ENCODE results near the gene OR2V1. TPM values are rescaled to one million over a fixed set of nuclear protein-coding genes. Genes with fewer than 3 reads are reported as not detected.

The OR2V1 gene
- total and polyA plus RNA-seq, 3 donors from 2014 or later = not detected

DNA sequence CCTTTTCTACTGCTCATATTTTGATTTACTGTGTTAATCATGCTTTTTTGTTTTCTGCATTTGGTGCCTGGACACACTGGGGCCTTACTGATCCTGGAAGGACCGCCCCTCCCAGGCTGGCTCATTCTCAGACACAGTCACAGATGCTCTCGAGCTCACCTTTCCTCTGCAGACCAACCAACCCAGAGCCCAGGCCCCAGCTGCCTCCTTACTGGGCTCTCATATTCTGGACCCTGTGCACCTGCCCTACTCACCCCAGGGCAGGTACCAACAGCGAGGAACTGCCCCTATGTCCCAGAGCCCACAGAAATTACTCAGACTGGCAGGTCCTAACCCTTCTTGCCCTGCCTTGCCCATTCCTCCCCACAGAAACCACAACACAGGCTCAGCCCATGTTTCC is 9.8 kb upstream of the OR2V1 start:
- no peaks in the 10 kb centered on the region for H3K4me1 ChIP-seq
- H3K36me3 ChIP-seq (ENCODE audit: low read depth, missing control alignments) = no peaks in the 10 kb centered on the region
- no peak overlapping the region for H3K4me3 ChIP-seq
- no peak overlapping the region for H3K27ac ChIP-seq
- 75 to 80% methylated on average over 3 of the region's 3 CpGs for WGBS, 2 donors
- H3K27me3 ChIP-seq = no peaks in the 10 kb centered on the region
- DNase-seq = no peak
- H3K9me3 ChIP-seq = no peaks in the 10 kb centered on the region
- no peak for TF ChIP-seq POLR2A (IDR thresholded peaks at IDR 0.05)
- TF ChIP-seq, protein P1, sequence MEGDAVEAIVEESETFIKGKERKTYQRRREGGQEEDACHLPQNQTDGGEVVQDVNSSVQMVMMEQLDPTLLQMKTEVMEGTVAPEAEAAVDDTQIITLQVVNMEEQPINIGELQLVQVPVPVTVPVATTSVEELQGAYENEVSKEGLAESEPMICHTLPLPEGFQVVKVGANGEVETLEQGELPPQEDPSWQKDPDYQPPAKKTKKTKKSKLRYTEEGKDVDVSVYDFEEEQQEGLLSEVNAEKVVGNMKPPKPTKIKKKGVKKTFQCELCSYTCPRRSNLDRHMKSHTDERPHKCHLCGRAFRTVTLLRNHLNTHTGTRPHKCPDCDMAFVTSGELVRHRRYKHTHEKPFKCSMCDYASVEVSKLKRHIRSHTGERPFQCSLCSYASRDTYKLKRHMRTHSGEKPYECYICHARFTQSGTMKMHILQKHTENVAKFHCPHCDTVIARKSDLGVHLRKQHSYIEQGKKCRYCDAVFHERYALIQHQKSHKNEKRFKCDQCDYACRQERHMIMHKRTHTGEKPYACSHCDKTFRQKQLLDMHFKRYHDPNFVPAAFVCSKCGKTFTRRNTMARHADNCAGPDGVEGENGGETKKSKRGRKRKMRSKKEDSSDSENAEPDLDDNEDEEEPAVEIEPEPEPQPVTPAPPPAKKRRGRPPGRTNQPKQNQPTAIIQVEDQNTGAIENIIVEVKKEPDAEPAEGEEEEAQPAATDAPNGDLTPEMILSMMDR (IDR thresholded peaks at IDR 0.05) = no peak
- intact Hi-C loops (cut with DNase I; ENCODE audit: low total_unique reads) = no loop called here

DNA sequence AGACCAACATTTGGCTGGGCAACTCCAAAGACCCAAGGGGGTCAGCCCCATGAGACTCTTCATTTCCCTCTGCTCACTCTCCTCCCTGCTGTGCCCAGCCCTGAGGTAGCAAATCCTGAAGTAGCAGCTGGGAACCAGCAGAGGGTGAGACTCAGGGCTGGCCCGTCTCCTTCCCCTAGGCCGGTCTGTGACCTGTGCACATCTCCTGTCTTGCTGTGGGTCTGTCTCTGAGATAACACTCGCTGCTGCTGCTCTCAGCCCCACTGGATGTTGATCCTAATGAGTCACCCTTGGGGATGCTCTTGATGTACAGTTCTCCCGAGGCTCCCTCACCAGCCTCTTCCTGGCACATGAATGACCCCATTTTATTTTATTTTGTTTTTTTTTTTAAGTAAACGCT is 7.3 kb upstream of the OR2V1 start:
- no peak for DNase-seq
- intact Hi-C loops (cut with DNase I; ENCODE audit: low total_unique reads) = no loop called here
- no peaks in the 10 kb centered on the region for H3K9me3 ChIP-seq

DNA sequence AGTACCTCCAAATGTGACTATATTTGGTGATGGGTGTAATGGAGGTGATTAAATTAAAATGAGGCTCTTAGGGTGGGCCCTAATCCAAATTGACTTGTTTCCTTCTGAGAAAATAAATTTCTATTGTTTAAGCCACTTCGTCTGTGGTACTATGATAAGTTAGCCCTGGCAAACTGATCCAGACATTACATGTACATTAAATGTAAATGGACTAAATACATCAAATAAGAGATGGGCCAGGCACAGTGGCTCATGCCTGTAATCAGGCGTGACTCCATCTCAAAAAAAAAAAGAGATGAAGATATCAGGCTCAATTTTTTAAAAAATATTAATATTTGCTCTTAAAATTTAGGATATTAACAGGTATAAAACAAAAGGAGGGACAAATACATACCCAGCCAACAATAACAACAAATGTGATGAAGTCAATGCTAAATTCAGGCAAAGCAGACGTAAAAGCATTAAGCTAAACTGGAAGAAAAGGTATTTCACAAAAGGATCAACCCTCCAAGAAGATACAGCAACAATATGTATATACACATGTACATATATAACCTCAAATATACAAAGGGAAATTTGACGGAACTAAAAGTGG is 5.5 kb upstream of the OR2V1 start:
- Histone ChIP-seq H3K4me3 (no peak overlapping the region), H3K4me1 (no peaks in the 10 kb centered on the region), H3K27me3 (no peaks in the 10 kb centered on the region), H3K9me3 (no peaks in the 10 kb centered on the region), H3K36me3 (ENCODE audit: low read depth, missing control alignments) (no peaks in the 10 kb centered on the region), H3K27ac (no peak overlapping the region)
- WGBS, 2 donors = 92 to 93% methylated on average over 4 of the region's 4 CpGs
- TF ChIP-seq, protein P1 (IDR thresholded peaks at IDR 0.05) = no peak
- TF ChIP-seq POLR2A (IDR thresholded peaks at IDR 0.05) = no peak
- intact Hi-C loops (cut with DNase I; ENCODE audit: low total_unique reads) = no loop called here
- no peak for DNase-seq

More for the DNA sequence above, 7.3 kb upstream of the OR2V1 start:
- TF ChIP-seq, protein P1 (IDR thresholded peaks at IDR 0.05) = no peak
- TF ChIP-seq POLR2A (IDR thresholded peaks at IDR 0.05) = no peak
- no peaks in the 10 kb centered on the region for H3K27me3 ChIP-seq
- 50 to 56% methylated on average over 5 of the region's 5 CpGs for WGBS, 2 donors
- H3K27ac ChIP-seq = no peak overlapping the region
- no peak overlapping the region for H3K4me3 ChIP-seq
- H3K4me1 ChIP-seq = no peaks in the 10 kb centered on the region
- H3K36me3 ChIP-seq (ENCODE audit: low read depth, missing control alignments) = no peaks in the 10 kb centered on the region

DNA sequence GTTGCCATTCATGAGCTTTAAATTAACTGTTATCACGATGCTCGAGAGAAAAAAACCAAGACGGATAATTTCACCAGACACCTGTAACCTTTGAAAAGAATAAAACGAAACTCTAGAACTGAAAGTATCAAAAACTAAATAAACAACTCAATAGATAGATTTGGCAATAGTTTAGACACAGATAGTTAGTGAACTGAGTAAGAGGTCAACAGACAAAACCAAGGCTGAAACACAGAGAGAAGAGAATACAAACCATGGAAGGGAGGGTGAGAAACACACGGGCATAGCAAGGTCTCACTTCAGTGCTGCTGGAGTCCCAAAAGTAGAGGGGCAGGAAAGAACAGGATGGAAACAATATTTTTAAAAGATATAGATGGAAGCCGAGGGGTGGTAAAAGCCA is 3.3 kb upstream of the OR2V1 start:
- intact Hi-C loops (cut with DNase I; ENCODE audit: low total_unique reads) = no loop called here
- H3K9me3 ChIP-seq = no peaks in the 10 kb centered on the region
- 80 to 86% methylated on average over 6 of the region's 6 CpGs for WGBS, 2 donors
- no peak for DNase-seq
- TF ChIP-seq POLR2A (IDR thresholded peaks at IDR 0.05) = no peak
- no peaks in the 10 kb centered on the region for H3K27me3 ChIP-seq
- H3K4me1 ChIP-seq = no peaks in the 10 kb centered on the region
- H3K36me3 ChIP-seq (ENCODE audit: low read depth, missing control alignments) = no peaks in the 10 kb centered on the region
- no peak overlapping the region for H3K4me3 ChIP-seq
- H3K27ac ChIP-seq = no peak overlapping the region

DNA sequence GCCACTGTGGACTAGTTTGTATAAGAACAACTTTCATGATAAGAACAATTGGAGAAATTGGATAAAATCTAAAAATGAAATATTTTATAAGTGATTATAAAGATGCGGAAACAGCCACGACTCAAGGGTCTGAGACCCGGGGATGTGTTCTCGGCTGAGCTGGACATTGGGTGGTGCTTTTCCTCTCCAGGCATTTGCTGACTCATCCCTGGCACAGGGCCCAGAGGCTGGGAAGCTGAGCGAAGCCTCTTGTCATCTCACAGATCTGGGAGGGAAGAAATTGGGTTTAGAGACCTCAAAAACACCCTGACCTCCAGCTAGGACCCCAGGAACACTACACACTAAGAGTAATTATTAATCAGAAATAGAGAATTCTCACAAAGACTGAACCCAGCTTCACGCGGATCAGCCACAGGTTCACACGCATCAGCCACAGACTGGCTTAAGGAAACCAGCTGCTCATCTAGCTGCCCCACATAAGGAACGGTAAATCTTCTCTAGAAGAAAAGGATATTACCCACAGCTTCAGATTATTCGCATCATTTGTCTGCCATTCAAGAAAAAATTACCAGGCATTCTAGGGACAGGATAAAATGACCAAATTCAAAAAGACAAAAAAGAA is 2.8 kb upstream of the OR2V1 start:
- no peak overlapping the region for H3K4me3 ChIP-seq
- no peaks in the 10 kb centered on the region for H3K4me1 ChIP-seq
- DNase-seq = peak; percentile 28
- 74 to 81% methylated on average over 10 of the region's 10 CpGs for WGBS, 2 donors
- H3K27me3 ChIP-seq = no peaks in the 10 kb centered on the region
- H3K27ac ChIP-seq = no peak overlapping the region
- TF ChIP-seq, protein P1 (IDR thresholded peaks at IDR 0.05) = no peak
- TF ChIP-seq POLR2A (IDR thresholded peaks at IDR 0.05) = no peak
- H3K36me3 ChIP-seq (ENCODE audit: low read depth, missing control alignments) = no peaks in the 10 kb centered on the region
- no peaks in the 10 kb centered on the region for H3K9me3 ChIP-seq
- intact Hi-C loops (cut with DNase I; ENCODE audit: low total_unique reads) = no loop called here

Data from testis (tissue), 3 donors.